ENCODE measurements around the gene TJP2. TPM values are rescaled to one million over a fixed set of nuclear protein-coding genes. Genes with fewer than 3 reads are reported as not detected.

TJP2 gene
- total RNA-seq, 1 donor from 2014 or later = 254 TPM

DNA sequence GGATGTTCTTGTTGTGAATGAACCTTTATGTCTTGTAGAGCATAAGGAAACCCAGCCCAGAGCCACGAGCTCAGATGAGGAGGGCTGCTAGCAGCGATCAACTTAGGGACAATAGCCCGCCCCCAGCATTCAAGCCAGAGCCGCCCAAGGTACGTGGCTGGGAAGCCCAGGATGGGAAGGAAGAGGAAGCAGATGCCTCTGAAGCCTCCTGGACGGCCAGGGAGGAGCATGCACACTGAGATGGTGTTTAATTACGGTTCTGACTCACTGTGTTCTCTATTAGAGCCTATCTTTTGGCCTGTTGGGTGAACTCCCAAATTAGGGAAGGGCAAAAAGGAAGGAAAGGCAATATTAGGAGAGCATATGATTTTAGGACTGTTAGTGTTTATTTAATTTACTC is 75.3 kb downstream of the TJP2 start:
- Mint-ChIP-seq H3K4me3 (ENCODE audit: low read depth) (no peak overlapping the region), H3K27me3 (no peaks in the 10 kb centered on the region), H3K27ac (no peak overlapping the region), H3K4me1 (ENCODE audit: low read depth) (no peaks in the 10 kb centered on the region), H3K36me3 (ENCODE audit: insufficient read depth) (peaks cover 44% of the 10 kb centered on the region), H3K9me3 (ENCODE audit: low read depth) (no peaks in the 10 kb centered on the region)
- TF ChIP-seq CTCF (IDR thresholded peaks at IDR 0.05; ENCODE audit: unreplicated experiment) = no peak
- DNase-seq (ENCODE audit: low spot score, unreplicated experiment) = no peak

DNA sequence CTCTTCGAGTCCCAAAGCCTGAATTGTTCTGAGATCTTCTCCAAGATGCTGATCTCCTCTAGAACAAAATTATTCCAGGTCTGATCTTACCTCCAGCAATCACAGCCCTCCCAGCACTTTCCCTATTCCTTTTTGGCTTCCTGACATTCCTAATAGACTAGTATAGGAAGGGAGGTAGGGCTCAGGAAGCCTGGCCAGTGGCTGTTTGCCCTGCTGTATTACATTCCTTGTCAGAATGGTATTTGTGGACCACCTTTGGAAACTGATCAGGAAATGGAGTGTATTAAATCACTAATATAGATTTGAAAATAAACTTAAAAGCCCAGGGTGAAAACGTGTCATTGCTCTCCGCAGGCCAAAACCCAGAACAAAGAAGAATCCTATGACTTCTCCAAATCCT is 76.6 kb downstream of the TJP2 start:
- Mint-ChIP-seq H3K27ac (no peak overlapping the region), H3K27me3 (no peaks in the 10 kb centered on the region), H3K4me3 (ENCODE audit: low read depth) (no peak overlapping the region), H3K9me3 (ENCODE audit: low read depth) (no peaks in the 10 kb centered on the region), H3K36me3 (ENCODE audit: insufficient read depth) (peaks cover 44% of the 10 kb centered on the region), H3K4me1 (ENCODE audit: low read depth) (no peaks in the 10 kb centered on the region)
- TF ChIP-seq CTCF (IDR thresholded peaks at IDR 0.05; ENCODE audit: unreplicated experiment) = no peak
- no peak for DNase-seq (ENCODE audit: low spot score, unreplicated experiment)

DNA sequence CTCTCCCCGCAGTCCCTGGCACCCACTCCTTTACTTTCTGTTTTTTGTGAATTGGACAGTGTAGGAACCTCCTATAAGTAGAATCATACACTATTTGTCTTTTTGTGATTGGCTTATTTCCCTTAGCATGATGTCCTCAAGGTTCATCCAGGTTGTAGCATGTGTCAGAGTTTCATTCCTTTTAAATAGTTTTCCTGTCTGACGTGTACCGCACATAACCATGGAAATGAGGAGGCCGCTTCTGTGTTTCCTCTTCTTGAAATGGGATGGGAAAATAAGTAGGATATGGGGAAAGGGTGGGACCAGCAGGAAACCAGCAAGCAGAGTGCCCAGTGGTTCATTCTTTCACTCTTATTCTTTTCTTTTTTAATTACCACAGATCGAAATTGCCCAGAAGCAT is 78.4 kb downstream of the TJP2 start:
- H3K4me1 Mint-ChIP-seq (ENCODE audit: low read depth) = peaks cover 10% of the 10 kb centered on the region
- no peak for DNase-seq (ENCODE audit: low spot score, unreplicated experiment)
- H3K4me3 Mint-ChIP-seq (ENCODE audit: low read depth) = no peak overlapping the region
- peak overlapping the region; percentile 62 for H3K27ac Mint-ChIP-seq
- TF ChIP-seq CTCF (IDR thresholded peaks at IDR 0.05; ENCODE audit: unreplicated experiment) = no peak
- H3K36me3 Mint-ChIP-seq (ENCODE audit: insufficient read depth) = peaks cover 45% of the 10 kb centered on the region
- H3K27me3 Mint-ChIP-seq = no peaks in the 10 kb centered on the region
- H3K9me3 Mint-ChIP-seq (ENCODE audit: low read depth) = no peaks in the 10 kb centered on the region

DNA sequence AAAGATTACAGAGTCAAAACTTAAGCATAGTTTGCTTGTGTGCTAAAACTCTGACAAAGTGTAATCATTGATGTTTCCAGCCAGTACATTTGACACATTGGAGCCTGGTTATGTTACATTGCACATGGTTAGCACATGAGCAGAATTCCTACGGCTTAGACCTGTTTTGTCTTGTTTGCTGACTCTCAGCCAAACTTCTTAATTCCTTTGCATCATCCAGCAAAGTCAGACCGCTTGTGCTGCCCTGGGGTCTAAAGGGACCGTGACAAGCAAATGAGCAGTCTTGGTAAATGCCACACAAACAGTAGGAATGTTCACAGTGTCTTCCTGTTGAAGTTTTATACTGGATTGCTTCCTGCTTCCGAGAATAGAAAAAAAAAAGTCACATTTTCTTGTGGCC is 79.0 kb downstream of the TJP2 start:
- Mint-ChIP-seq H3K4me1 (ENCODE audit: low read depth) (peaks cover 10% of the 10 kb centered on the region), H3K36me3 (ENCODE audit: insufficient read depth) (peaks cover 42% of the 10 kb centered on the region), H3K27me3 (no peaks in the 10 kb centered on the region), H3K4me3 (ENCODE audit: low read depth) (no peak overlapping the region), H3K27ac (no peak overlapping the region), H3K9me3 (ENCODE audit: low read depth) (no peaks in the 10 kb centered on the region)
- TF ChIP-seq CTCF (IDR thresholded peaks at IDR 0.05; ENCODE audit: unreplicated experiment) = no peak
- DNase-seq (ENCODE audit: low spot score, unreplicated experiment) = no peak

GRCh38 chr9:69254223-69254622 is 80.1 kb downstream of the TJP2 start:
- no peaks in the 10 kb centered on the region for H3K9me3 Mint-ChIP-seq (ENCODE audit: low read depth)
- no peak for TF ChIP-seq CTCF (IDR thresholded peaks at IDR 0.05; ENCODE audit: unreplicated experiment)
- no peak overlapping the region for H3K4me3 Mint-ChIP-seq (ENCODE audit: low read depth)
- peaks cover 38% of the 10 kb centered on the region for H3K36me3 Mint-ChIP-seq (ENCODE audit: insufficient read depth)
- H3K27me3 Mint-ChIP-seq = no peaks in the 10 kb centered on the region
- no peak overlapping the region for H3K27ac Mint-ChIP-seq
- H3K4me1 Mint-ChIP-seq (ENCODE audit: low read depth) = peaks cover 10% of the 10 kb centered on the region
- no peak for DNase-seq (ENCODE audit: low spot score, unreplicated experiment)

Data from progenitor cell of endocrine pancreas (in vitro differentiated cells).